SK-N-SH treated with all-trans-retinoic acid at 6 μM for 48 hours (cell line): Measurements from ENCODE around the gene PODNL1.

Experiments used
- RARB ChIP-seq: fragments of 250-450 bp; sonication (Bioruptor Pico); IDR thresholded peaks from 2 replicates; pipeline ENCODE4 v1.8.0; 2021; ENCODE audit warnings: mild to moderate bottlenecking, moderate library complexity
- TCF4 ChIP-seq: fragments of 250-450 bp; sonication (Bioruptor Pico); IDR thresholded peaks from 2 replicates; pipeline ENCODE4 v1.8.0; 2021; ENCODE audit warnings: mild to moderate bottlenecking, moderate library complexity, borderline replicate concordance
- ZFP30 ChIP-seq: fragments of 450-650 bp; formaldehyde crosslinking; IDR thresholded peaks from 2 replicates; pipeline ENCODE4 v1.5.0; 2022; ENCODE audit warnings: mild to moderate bottlenecking, moderate library complexity
- TF ChIP-seq, protein P1 (sequence below): fragments of 250-450 bp; sonication (Bioruptor Pico); IDR thresholded peaks from 2 replicates; pipeline ENCODE4 v1.8.0; 2020; ENCODE audit warnings: mild to moderate bottlenecking, moderate library complexity, borderline replicate concordance
- TF ChIP-seq, protein P2 (sequence below): fragments of 250-450 bp; sonication (Bioruptor Pico); IDR thresholded peaks from 2 replicates; pipeline ENCODE4 v1.8.0; 2021; ENCODE audit warnings: low read depth, mild to moderate bottlenecking, moderate library complexity, borderline replicate concordance
- TF ChIP-seq, protein P3 (sequence below): fragments of 250-450 bp; sonication (Bioruptor Pico); IDR thresholded peaks from 2 replicates; pipeline ENCODE4 v1.5.1; 2021; ENCODE audit warnings: mild to moderate bottlenecking, moderate library complexity
- TF ChIP-seq, protein P4 (sequence below): fragments of 250-450 bp; sonication (Bioruptor Pico); IDR thresholded peaks from 2 replicates; pipeline ENCODE4 v1.5.0; 2020; ENCODE audit warnings: mild to moderate bottlenecking, moderate library complexity

DNA sequence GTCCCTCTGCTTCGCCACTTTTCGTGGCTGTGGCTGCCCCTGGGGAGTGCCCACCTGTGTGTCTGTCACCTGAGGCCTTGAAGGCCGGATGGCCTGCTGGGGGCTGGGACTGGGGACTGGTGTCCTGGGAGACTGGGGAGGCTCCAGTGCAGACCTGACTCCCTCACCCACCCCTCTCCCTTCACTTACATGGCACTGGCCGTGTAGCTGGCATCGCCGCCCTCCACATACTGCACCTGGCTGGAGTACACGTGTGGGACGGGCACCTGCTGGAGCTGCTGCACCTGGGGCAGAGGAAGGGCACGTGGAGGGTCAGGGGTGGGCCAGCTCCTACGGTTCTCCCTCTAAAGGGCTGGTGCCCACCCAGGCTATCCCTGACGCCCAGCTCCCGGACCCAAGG lies 39.6 kb upstream of the PODNL1 start:
- TF ChIP-seq, protein P1, sequence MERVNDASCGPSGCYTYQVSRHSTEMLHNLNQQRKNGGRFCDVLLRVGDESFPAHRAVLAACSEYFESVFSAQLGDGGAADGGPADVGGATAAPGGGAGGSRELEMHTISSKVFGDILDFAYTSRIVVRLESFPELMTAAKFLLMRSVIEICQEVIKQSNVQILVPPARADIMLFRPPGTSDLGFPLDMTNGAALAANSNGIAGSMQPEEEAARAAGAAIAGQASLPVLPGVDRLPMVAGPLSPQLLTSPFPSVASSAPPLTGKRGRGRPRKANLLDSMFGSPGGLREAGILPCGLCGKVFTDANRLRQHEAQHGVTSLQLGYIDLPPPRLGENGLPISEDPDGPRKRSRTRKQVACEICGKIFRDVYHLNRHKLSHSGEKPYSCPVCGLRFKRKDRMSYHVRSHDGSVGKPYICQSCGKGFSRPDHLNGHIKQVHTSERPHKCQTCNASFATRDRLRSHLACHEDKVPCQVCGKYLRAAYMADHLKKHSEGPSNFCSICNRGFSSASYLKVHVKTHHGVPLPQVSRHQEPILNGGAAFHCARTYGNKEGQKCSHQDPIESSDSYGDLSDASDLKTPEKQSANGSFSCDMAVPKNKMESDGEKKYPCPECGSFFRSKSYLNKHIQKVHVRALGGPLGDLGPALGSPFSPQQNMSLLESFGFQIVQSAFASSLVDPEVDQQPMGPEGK, result no peak
- no peak for TF ChIP-seq RARB (CRISPR knock-in tag)
- TF ChIP-seq TCF4, result no peak
- TF ChIP-seq, protein P2, sequence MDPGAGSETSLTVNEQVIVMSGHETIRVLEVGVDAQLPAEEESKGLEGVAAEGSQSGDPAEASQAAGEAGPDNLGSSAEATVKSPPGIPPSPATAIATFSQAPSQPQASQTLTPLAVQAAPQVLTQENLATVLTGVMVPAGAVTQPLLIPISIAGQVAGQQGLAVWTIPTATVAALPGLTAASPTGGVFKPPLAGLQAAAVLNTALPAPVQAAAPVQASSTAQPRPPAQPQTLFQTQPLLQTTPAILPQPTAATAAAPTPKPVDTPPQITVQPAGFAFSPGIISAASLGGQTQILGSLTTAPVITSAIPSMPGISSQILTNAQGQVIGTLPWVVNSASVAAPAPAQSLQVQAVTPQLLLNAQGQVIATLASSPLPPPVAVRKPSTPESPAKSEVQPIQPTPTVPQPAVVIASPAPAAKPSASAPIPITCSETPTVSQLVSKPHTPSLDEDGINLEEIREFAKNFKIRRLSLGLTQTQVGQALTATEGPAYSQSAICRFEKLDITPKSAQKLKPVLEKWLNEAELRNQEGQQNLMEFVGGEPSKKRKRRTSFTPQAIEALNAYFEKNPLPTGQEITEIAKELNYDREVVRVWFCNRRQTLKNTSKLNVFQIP (CRISPR knock-in tag), result no peak
- TF ChIP-seq, protein P3, sequence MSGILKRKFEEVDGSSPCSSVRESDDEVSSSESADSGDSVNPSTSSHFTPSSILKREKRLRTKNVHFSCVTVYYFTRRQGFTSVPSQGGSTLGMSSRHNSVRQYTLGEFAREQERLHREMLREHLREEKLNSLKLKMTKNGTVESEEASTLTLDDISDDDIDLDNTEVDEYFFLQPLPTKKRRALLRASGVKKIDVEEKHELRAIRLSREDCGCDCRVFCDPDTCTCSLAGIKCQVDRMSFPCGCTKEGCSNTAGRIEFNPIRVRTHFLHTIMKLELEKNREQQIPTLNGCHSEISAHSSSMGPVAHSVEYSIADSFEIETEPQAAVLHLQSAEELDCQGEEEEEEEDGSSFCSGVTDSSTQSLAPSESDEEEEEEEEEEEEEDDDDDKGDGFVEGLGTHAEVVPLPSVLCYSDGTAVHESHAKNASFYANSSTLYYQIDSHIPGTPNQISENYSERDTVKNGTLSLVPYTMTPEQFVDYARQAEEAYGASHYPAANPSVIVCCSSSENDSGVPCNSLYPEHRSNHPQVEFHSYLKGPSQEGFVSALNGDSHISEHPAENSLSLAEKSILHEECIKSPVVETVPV (CRISPR knock-in tag), result no peak
- no peak for TF ChIP-seq ZFP30 (CRISPR knock-in tag)
- TF ChIP-seq, protein P4, sequence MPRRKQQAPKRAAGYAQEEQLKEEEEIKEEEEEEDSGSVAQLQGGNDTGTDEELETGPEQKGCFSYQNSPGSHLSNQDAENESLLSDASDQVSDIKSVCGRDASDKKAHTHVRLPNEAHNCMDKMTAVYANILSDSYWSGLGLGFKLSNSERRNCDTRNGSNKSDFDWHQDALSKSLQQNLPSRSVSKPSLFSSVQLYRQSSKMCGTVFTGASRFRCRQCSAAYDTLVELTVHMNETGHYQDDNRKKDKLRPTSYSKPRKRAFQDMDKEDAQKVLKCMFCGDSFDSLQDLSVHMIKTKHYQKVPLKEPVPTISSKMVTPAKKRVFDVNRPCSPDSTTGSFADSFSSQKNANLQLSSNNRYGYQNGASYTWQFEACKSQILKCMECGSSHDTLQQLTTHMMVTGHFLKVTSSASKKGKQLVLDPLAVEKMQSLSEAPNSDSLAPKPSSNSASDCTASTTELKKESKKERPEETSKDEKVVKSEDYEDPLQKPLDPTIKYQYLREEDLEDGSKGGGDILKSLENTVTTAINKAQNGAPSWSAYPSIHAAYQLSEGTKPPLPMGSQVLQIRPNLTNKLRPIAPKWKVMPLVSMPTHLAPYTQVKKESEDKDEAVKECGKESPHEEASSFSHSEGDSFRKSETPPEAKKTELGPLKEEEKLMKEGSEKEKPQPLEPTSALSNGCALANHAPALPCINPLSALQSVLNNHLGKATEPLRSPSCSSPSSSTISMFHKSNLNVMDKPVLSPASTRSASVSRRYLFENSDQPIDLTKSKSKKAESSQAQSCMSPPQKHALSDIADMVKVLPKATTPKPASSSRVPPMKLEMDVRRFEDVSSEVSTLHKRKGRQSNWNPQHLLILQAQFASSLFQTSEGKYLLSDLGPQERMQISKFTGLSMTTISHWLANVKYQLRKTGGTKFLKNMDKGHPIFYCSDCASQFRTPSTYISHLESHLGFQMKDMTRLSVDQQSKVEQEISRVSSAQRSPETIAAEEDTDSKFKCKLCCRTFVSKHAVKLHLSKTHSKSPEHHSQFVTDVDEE (CRISPR knock-in tag), result no peak
